IMR-90 (cell line): Measurements from ENCODE around the gene COL15A1. TPM values are rescaled to one million over a fixed set of nuclear protein-coding genes. Genes with fewer than 3 reads are reported as not detected.

Experiments used
- ATAC-seq: fragments of 200-7000 bp; cut with Tn5 transposase; 2 replicates; pipeline ENCODE4 v1.9.1; 2020; ENCODE audit warnings: low read depth, mild to moderate bottlenecking, moderate library complexity
- BruUV-seq: library from RNA; stranded (reverse); fragments of 400-500 nt; replicated peaks from 2 replicates; lab custom pipeline; 2021; lab: Mats Ljungman, UMichigan
- CTCF ChIA-PET: fragments of 300-600 bp; formaldehyde crosslinking; extraction: SDS; loops from one replicate; lab custom pipeline; 2021; ENCODE audit warnings: antibody characterized with exemption; lab: Yijun Ruan, JAX
- POLR2A ChIA-PET: fragments of 300-600 bp; sonication (Branson Sonifier 250); formaldehyde crosslinking; loops from one replicate; lab custom pipeline; 2022; ENCODE audit warnings: antibody characterized with exemption; ENCODE audit not compliant: unreplicated experiment; lab: Charles Lee
- DNase-seq: peaks from one replicate; pipeline ENCODE4 v3.0.0; 2013
- H2AFZ ChIP-seq: replicated peaks from 2 replicates; pipeline ENCODE3; 2013; ENCODE audit warnings: low read length, mild to moderate bottlenecking; ENCODE audit not compliant: poor library complexity
- H2AK5ac ChIP-seq: 2 replicates; pipeline ENCODE4 v1.6.1; 2013; ENCODE audit warnings: low read depth, low read length, inconsistent platforms
- H2AK9ac ChIP-seq: replicated peaks from 2 replicates; pipeline ENCODE3; 2013; ENCODE audit warnings: mild to moderate bottlenecking, low read depth, low read length, moderate library complexity; ENCODE audit not compliant: poor library complexity
- H2BK120ac ChIP-seq: 2 replicates; pipeline ENCODE4 v1.6.1; 2013; ENCODE audit warnings: low read depth, low read length, inconsistent platforms
- H2BK15ac ChIP-seq: 3 replicates; pipeline ENCODE4 v1.6.1; 2013; ENCODE audit warnings: low read depth, low read length, inconsistent platforms
- H2BK20ac ChIP-seq: 2 replicates; pipeline ENCODE4 v1.6.1; 2013; ENCODE audit warnings: low read depth, mild to moderate bottlenecking, inconsistent platforms, low read length, moderate library complexity
- H2BK5ac ChIP-seq: 2 replicates; pipeline ENCODE4 v1.6.1; 2013; ENCODE audit warnings: mild to moderate bottlenecking, low read depth, low read length, inconsistent platforms; ENCODE audit not compliant: poor library complexity, severe bottlenecking
- H3K14ac ChIP-seq: replicated peaks from 2 replicates; pipeline ENCODE4 v1.6.1; 2013; ENCODE audit warnings: low read depth, low read length, inconsistent platforms
- H3K18ac ChIP-seq: 2 replicates; pipeline ENCODE4 v1.6.1; 2013; ENCODE audit warnings: low read depth, low read length, control low read depth
- H3K23ac ChIP-seq: 2 replicates; pipeline ENCODE4 v1.6.1; 2013; ENCODE audit warnings: low read depth, low read length, inconsistent platforms
- H3K27ac ChIP-seq: 2 replicates; pipeline ENCODE4 v1.5.1; 2013; ENCODE audit warnings: mild to moderate bottlenecking, control low read depth, low read length; ENCODE audit not compliant: insufficient read depth
- H3K27me3 ChIP-seq: 2 replicates; pipeline ENCODE4 v1.6.1; 2013; ENCODE audit warnings: low read length; ENCODE audit not compliant: control insufficient read depth, insufficient read depth
- H3K36me3 ChIP-seq: 2 replicates; pipeline ENCODE4 v1.6.1; 2013; ENCODE audit warnings: low read length, mixed read lengths; ENCODE audit not compliant: control insufficient read depth, insufficient read depth
- H3K4ac ChIP-seq: 2 replicates; pipeline ENCODE4 v1.6.1; 2013; ENCODE audit warnings: low read depth, low read length, inconsistent platforms
- H3K4me1 ChIP-seq: 2 replicates; pipeline ENCODE4 v1.6.1; 2013; ENCODE audit warnings: low read length, mixed read lengths; ENCODE audit not compliant: control insufficient read depth, insufficient read depth
- H3K4me2 ChIP-seq: 2 replicates; pipeline ENCODE4 v1.6.1; 2013; ENCODE audit warnings: low read depth, mild to moderate bottlenecking, control low read depth, low read length, moderate library complexity
- H3K4me3 ChIP-seq: 2 replicates; pipeline ENCODE4 v1.5.1; 2013; ENCODE audit warnings: low read depth, mild to moderate bottlenecking, control low read depth, low read length, moderate library complexity; ENCODE audit not compliant: insufficient read depth
- H3K56ac ChIP-seq: 2 replicates; pipeline ENCODE4 v1.6.1; 2013; ENCODE audit warnings: low read length, inconsistent platforms; ENCODE audit not compliant: insufficient read depth; ENCODE audit errors: extremely low read depth
- H3K79me1 ChIP-seq, 2 experiments: 2 replicates each; pipeline ENCODE4 v1.6.1; 2013; ENCODE audit warnings: low read length in 2 of 2, inconsistent platforms in 1 of 2, low read depth in 1 of 2
- H3K9ac ChIP-seq: 2 replicates; pipeline ENCODE4 v1.6.1; 2013; ENCODE audit warnings: low read depth, low read length, control low read depth
- H3K9me1 ChIP-seq: 2 replicates; pipeline ENCODE4 v1.6.1; 2013; ENCODE audit warnings: low read length, inconsistent platforms; ENCODE audit not compliant: insufficient read depth
- H3K9me3 ChIP-seq: 2 replicates; pipeline ENCODE4 v1.6.1; 2013; ENCODE audit warnings: low read length; ENCODE audit not compliant: control insufficient read depth, insufficient read depth
- H4K20me1 ChIP-seq: 2 replicates; pipeline ENCODE4 v1.6.1; 2013; ENCODE audit warnings: low read length, inconsistent platforms; ENCODE audit not compliant: insufficient read depth
- H4K5ac ChIP-seq: 2 replicates; pipeline ENCODE4 v1.6.1; 2013; ENCODE audit warnings: mild to moderate bottlenecking, low read depth, low read length, control low read depth
- H4K8ac ChIP-seq, 2 experiments: 2 replicates each; pipeline ENCODE4 v1.6.1; 2013; ENCODE audit warnings: low read depth in 2 of 2, low read length in 2 of 2, control low read depth in 1 of 2, inconsistent platforms in 1 of 2
- H4K91ac ChIP-seq: 2 replicates; pipeline ENCODE4 v1.6.1; 2013; ENCODE audit warnings: low read depth, low read length, inconsistent platforms; ENCODE audit not compliant: insufficient read depth
- BHLHE40 ChIP-seq: fragments of 150-350 bp; IDR thresholded peaks from 2 replicates; pipeline ENCODE4 v1.6.1; 2016; ENCODE audit warnings: mild to moderate bottlenecking, low read depth, low read length
- CHD1 ChIP-seq: IDR thresholded peaks from 2 replicates; pipeline ENCODE4 v1.6.1; 2012; ENCODE audit warnings: low read depth, low read length, improper control_type of control experiment
- FOS ChIP-seq: fragments of 150-350 bp; IDR thresholded peaks from 2 replicates; pipeline ENCODE4 v1.6.1; 2016; ENCODE audit warnings: low read depth, low read length
- MXI1 ChIP-seq: IDR thresholded peaks from 2 replicates; pipeline ENCODE4 v1.6.1; 2012; ENCODE audit warnings: low read depth, mild to moderate bottlenecking, low read length, moderate library complexity, borderline replicate concordance
- POLR2A ChIP-seq: IDR thresholded peaks from 2 replicates; pipeline ENCODE4 v1.6.1; 2012; ENCODE audit warnings: mild to moderate bottlenecking, low read depth, low read length
- RCOR1 ChIP-seq: IDR thresholded peaks from 2 replicates; pipeline ENCODE4 v1.6.1; 2012; ENCODE audit warnings: mild to moderate bottlenecking, low read length, improper control_type of control experiment; ENCODE audit not compliant: insufficient replicate concordance
- SMC3 ChIP-seq: fragments of 150-350 bp; IDR thresholded peaks from 2 replicates; pipeline ENCODE4 v1.6.1; 2016; ENCODE audit warnings: low read depth, mild to moderate bottlenecking, antibody characterized with exemption, low read length, moderate library complexity
- WGBS, 2 experiments: methylation state at CpG; one replicate each; pipeline versions ENCODE4 v1.1.5 to v1.1.7; 2013; ENCODE audit warnings: missing lambda C conversion rate in 2 of 2; ENCODE audit not compliant: insufficient read length in 1 of 2; ENCODE audit errors: extremely low coverage in 2 of 2; 5-methylcytosine and 5-hydroxymethylcytosine counted together
- dilution Hi-C: fragments of 300-500 bp; cut with HindIII; formaldehyde crosslinking; loops from one replicate; pipeline ENCODE4 v1.14.3; 2018; ENCODE audit warnings: low sequenced_read_pairs; ENCODE audit not compliant: unreplicated experiment
- in situ Hi-C: fragments of 300-500 bp; cut with MboI; formaldehyde crosslinking; loops from 3 replicates; pipeline ENCODE4 v1.14.3; 2019; ENCODE audit warnings: low sequenced_read_pairs, inconsistent platforms, mixed read lengths
- intact Hi-C: fragments of 100-400 bp; cut with micrococcal nuclease; formaldehyde crosslinking; loops from 2 replicates; pipeline ENCODE4 v1.10.0; 2022
- polyA plus RNA-seq, 3 experiments: library from polyadenylated mRNA; depleted of rRNA; stranded (reverse); fragments of >200 nt; gene quantifications; 2 replicates each; pipeline ENCODE4 v1.2.3, GENCODE V29; 2012; ENCODE audit warnings: low replicate concordance in 1 of 3
- total RNA-seq: library from RNA; depleted of rRNA; stranded (reverse); fragments of >200 nt; gene quantifications from 2 replicates; pipeline ENCODE4 v1.2.3, GENCODE V29; 2012
- TF ChIP-seq, protein P1 (sequence below): fragments of 150-350 bp; IDR thresholded peaks from 2 replicates; pipeline ENCODE4 v1.6.1; 2016; ENCODE audit warnings: low read depth, mild to moderate bottlenecking, low read length, moderate library complexity, borderline replicate concordance
- TF ChIP-seq, protein P2 (sequence below): conservative IDR thresholded peaks from 2 replicates; pipeline ENCODE4 v1.5.1; 2012; ENCODE audit warnings: mild to moderate bottlenecking, low read depth, low read length, improper control_type of control experiment

The COL15A1 gene
- total and polyA plus RNA-seq, 2 of the 4 experiments (the other 2 are of a cell fraction), result 2.2 to 3.7 TPM

DNA sequence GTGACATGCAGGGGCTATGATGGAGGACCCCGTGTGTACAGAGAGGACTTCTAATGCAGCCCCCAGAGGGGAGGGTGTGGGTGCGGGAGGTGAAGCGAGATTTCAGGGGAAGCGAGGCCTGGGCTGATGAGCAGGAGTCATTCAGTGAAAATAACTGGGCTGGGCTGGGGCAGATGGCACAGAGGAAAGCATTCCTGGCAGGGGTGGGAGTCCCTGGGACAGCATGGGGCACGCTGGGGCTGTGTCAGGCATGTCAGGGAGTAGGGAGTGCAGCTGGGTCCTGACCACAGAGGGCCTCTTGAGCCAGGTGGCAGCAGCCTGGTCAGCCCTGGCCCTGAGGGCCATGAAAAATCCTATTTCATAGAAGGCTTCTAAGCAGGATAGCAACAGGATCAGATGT, 36.6 kb downstream of the COL15A1 start:
- ChIA-PET CTCF (no interaction called here), POLR2A (no interaction called here)
- ATAC-seq (no peak), DNase-seq (no peak)
- dilution Hi-C loops (no loop called here), in situ Hi-C loops (no loop called here), intact Hi-C loops (no loop called here)
- no peak overlapping the region for H2BK20ac ChIP-seq
- H4K8ac ChIP-seq, result no peak overlapping the region
- no peak overlapping the region for H3K23ac ChIP-seq
- no peak overlapping the region for H4K5ac ChIP-seq
- no peaks in the 10 kb centered on the region for H3K27me3 ChIP-seq
- H3K9me3 ChIP-seq, result no peaks in the 10 kb centered on the region
- H2AK5ac ChIP-seq, result peak overlapping the region; percentile 14; the same call in 1 of the 2 replicates
- no peak overlapping the region for H3K4me3 ChIP-seq
- H3K14ac ChIP-seq, result no peak overlapping the region
- no peaks in the 10 kb centered on the region for H3K36me3 ChIP-seq
- no peak for TF ChIP-seq POLR2A
- no peak for TF ChIP-seq CHD1
- no peak for TF ChIP-seq MXI1
- TF ChIP-seq, protein P1, sequence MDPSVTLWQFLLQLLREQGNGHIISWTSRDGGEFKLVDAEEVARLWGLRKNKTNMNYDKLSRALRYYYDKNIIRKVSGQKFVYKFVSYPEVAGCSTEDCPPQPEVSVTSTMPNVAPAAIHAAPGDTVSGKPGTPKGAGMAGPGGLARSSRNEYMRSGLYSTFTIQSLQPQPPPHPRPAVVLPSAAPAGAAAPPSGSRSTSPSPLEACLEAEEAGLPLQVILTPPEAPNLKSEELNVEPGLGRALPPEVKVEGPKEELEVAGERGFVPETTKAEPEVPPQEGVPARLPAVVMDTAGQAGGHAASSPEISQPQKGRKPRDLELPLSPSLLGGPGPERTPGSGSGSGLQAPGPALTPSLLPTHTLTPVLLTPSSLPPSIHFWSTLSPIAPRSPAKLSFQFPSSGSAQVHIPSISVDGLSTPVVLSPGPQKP, result no peak
- no peak for TF ChIP-seq RCOR1
- TF ChIP-seq, protein P2, sequence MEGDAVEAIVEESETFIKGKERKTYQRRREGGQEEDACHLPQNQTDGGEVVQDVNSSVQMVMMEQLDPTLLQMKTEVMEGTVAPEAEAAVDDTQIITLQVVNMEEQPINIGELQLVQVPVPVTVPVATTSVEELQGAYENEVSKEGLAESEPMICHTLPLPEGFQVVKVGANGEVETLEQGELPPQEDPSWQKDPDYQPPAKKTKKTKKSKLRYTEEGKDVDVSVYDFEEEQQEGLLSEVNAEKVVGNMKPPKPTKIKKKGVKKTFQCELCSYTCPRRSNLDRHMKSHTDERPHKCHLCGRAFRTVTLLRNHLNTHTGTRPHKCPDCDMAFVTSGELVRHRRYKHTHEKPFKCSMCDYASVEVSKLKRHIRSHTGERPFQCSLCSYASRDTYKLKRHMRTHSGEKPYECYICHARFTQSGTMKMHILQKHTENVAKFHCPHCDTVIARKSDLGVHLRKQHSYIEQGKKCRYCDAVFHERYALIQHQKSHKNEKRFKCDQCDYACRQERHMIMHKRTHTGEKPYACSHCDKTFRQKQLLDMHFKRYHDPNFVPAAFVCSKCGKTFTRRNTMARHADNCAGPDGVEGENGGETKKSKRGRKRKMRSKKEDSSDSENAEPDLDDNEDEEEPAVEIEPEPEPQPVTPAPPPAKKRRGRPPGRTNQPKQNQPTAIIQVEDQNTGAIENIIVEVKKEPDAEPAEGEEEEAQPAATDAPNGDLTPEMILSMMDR, result no peak
- no peak for TF ChIP-seq SMC3
- TF ChIP-seq BHLHE40, result no peak
- no peak for TF ChIP-seq FOS
- H4K20me1 ChIP-seq, result peaks cover 13% of the 10 kb centered on the region; the same call in 1 of the 2 replicates
- no peak overlapping the region for H3K4me2 ChIP-seq
- H3K27ac ChIP-seq, result no peak overlapping the region
- H2BK5ac ChIP-seq, result no peak overlapping the region
- peaks cover 28% of the 10 kb centered on the region for H3K9me1 ChIP-seq
- 87% methylated on average over 3 of the region's 5 CpGs; no CpG with 5 or more reads in 1 of the 2 experiments for WGBS, 2 experiments
- H2BK120ac ChIP-seq, result no peak overlapping the region; the same call in 1 of the 2 replicates
- H3K9ac ChIP-seq, result no peak overlapping the region
- H2BK15ac ChIP-seq, result no peak overlapping the region
- no peak overlapping the region for H2AFZ ChIP-seq
- H2AK9ac ChIP-seq, result no peak overlapping the region
- no peak overlapping the region for H3K56ac ChIP-seq
- no TSS peak for BruUV-seq
- no peak overlapping the region for H3K18ac ChIP-seq
- H3K79me1 ChIP-seq, result peaks cover 3 to 28% of the 10 kb centered on the region in 2 experiments; a peak in 3 of 4 replicates
- no peak overlapping the region for H3K4ac ChIP-seq
- no peak overlapping the region for H4K91ac ChIP-seq
- peaks cover 16% of the 10 kb centered on the region for H3K4me1 ChIP-seq
